GM12878 (cell line): ENCODE measurements around the gene ZNF85. TPM values are rescaled to one million over a fixed set of nuclear protein-coding genes. Genes with fewer than 3 reads are reported as not detected.

Experiments used
- ATAC-seq: fragments of 200-7000 bp; cut with Tn5 transposase; 3 replicates; pipeline ENCODE4 v1.9.1; 2020; ENCODE audit warnings: mild to moderate bottlenecking, moderate library complexity
- BruUV-seq: library from RNA; stranded (reverse); fragments of 400-500 nt; replicated peaks from 2 replicates; lab custom pipeline; 2021; lab: Mats Ljungman, UMichigan
- CTCF ChIA-PET: fragments of 300-600 bp; sonication (Branson Sonifier 250); formaldehyde crosslinking; extraction: SDS; loops from one replicate; lab custom pipeline; 2021; ENCODE audit warnings: inconsistent platforms; lab: Yijun Ruan, JAX
- POLR2A ChIA-PET: fragments of 350-600 bp; formaldehyde crosslinking; extraction: SDS; loops from one replicate; lab custom pipeline; 2021; ENCODE audit warnings: inconsistent platforms; lab: Charles Lee
- RAD21 ChIA-PET: fragments of 300-600 bp; sonication (Branson Sonifier 250); formaldehyde crosslinking; loops from one replicate; lab custom pipeline; 2023; ENCODE audit warnings: antibody characterized with exemption; ENCODE audit not compliant: unreplicated experiment; lab: Charles Lee
- SMC1A ChIA-PET: fragments of 300-600 bp; sonication (Branson Sonifier 250); formaldehyde crosslinking; loops from one replicate; lab custom pipeline; 2023; ENCODE audit not compliant: unreplicated experiment, uncharacterized antibody; lab: Charles Lee
- DNase-seq: peaks from one replicate; pipeline ENCODE4 v3.0.0-alpha.2; 2011; ENCODE audit warnings: low read depth, low spot score
- FAIRE-seq: peaks from 3 replicates; lab custom pipeline; 2011; peaks lifted over from hg19 to GRCh38; lab: Jason Lieb, UNC
- H2AFZ ChIP-seq: 2 replicates; pipeline ENCODE4 v1.6.0; 2011; ENCODE audit warnings: low read depth, low read length, control low read depth; ENCODE audit not compliant: control insufficient read depth
- H3K27ac ChIP-seq: 2 replicates; pipeline ENCODE4 v1.5.1; 2011; ENCODE audit warnings: control low read depth; ENCODE audit not compliant: control insufficient read depth, insufficient read depth
- H3K27me3 ChIP-seq, 2 experiments: replicated peaks in 1 of 2; 2 replicates each; pipeline versions ENCODE4 v1.6.0 to v1.6.1; 2011; ENCODE audit warnings: low read length in 1 of 2; ENCODE audit not compliant: control insufficient read depth in 2 of 2, insufficient read depth in 2 of 2
- H3K36me3 ChIP-seq, 2 experiments: 2 replicates each; pipeline ENCODE4 v1.5.1; 2011; ENCODE audit warnings: low read length in 1 of 2; ENCODE audit not compliant: control insufficient read depth in 2 of 2, insufficient read depth in 2 of 2
- H3K4me1 ChIP-seq: 2 replicates; pipeline ENCODE4 v1.6.1; 2011; ENCODE audit warnings: mild to moderate bottlenecking, low read length, moderate library complexity, mixed read lengths; ENCODE audit not compliant: control insufficient read depth, insufficient read depth
- H3K4me2 ChIP-seq: 2 replicates; pipeline ENCODE4 v1.6.0; 2011; ENCODE audit warnings: control low read depth; ENCODE audit not compliant: control insufficient read depth, insufficient read depth
- H3K4me3 ChIP-seq: fragments of 200-600 bp; sonication (generic); 2 replicates; pipeline ENCODE4 v1.5.1; 2016
- H3K79me2 ChIP-seq: 2 replicates; pipeline ENCODE4 v1.6.0; 2011; ENCODE audit warnings: low read length; ENCODE audit not compliant: control insufficient read depth, insufficient read depth
- H3K9ac ChIP-seq: 2 replicates; pipeline ENCODE4 v1.8.0; 2011; ENCODE audit warnings: low read length, control low read depth, mixed read lengths; ENCODE audit not compliant: control insufficient read depth, insufficient read depth
- H3K9me3 ChIP-seq: replicated peaks from 3 replicates; pipeline ENCODE4 v1.5.1; 2011; ENCODE audit warnings: mild to moderate bottlenecking, low read length; ENCODE audit not compliant: control insufficient read depth, insufficient read depth
- H4K20me1 ChIP-seq: 2 replicates; pipeline ENCODE4 v1.6.0; 2011; ENCODE audit not compliant: control insufficient read depth, insufficient read depth
- ATF7 ChIP-seq: fragments of 450-650 bp; IDR thresholded peaks from 2 replicates; pipeline ENCODE4 v1.6.1; 2016; ENCODE audit warnings: low read depth, mild to moderate bottlenecking
- IKZF2 ChIP-seq, 2 experiments: fragments of 450-650 bp; IDR thresholded peaks; 2 replicates each; pipeline ENCODE4 v1.6.1; 2017; ENCODE audit warnings: mild to moderate bottlenecking in 2 of 2, moderate library complexity in 2 of 2
- IRF4 ChIP-seq: IDR thresholded peaks from 2 replicates; pipeline ENCODE4 v1.6.1; 2011; ENCODE audit warnings: low read depth, low read length
- MYB ChIP-seq: fragments of 150-350 bp; IDR thresholded peaks from 2 replicates; pipeline ENCODE4 v1.6.1; 2014; ENCODE audit warnings: mild to moderate bottlenecking, low read depth, low read length, borderline replicate concordance
- NFXL1 ChIP-seq: fragments of 450-650 bp; IDR thresholded peaks from 2 replicates; pipeline ENCODE4 v1.6.1; 2017; ENCODE audit warnings: antibody characterized with exemption, mild to moderate bottlenecking, borderline replicate concordance
- NR2C1 ChIP-seq: fragments of 450-650 bp; IDR thresholded peaks from 2 replicates; pipeline ENCODE4 v1.6.1; 2017; ENCODE audit warnings: antibody characterized with exemption, mild to moderate bottlenecking, moderate library complexity
- NR2F1 ChIP-seq: fragments of 450-650 bp; conservative IDR thresholded peaks from 2 replicates; pipeline ENCODE4 v1.6.1; 2017; ENCODE audit warnings: mild to moderate bottlenecking
- NRF1 ChIP-seq: conservative IDR thresholded peaks from 2 replicates; pipeline ENCODE4 v1.6.1; 2011; ENCODE audit warnings: mild to moderate bottlenecking, low read depth, low read length, improper control_type of control experiment
- PBX3 ChIP-seq: IDR thresholded peaks from 2 replicates; pipeline ENCODE4 v1.6.1; 2011; ENCODE audit warnings: mild to moderate bottlenecking, low read depth, low read length, moderate library complexity; ENCODE audit not compliant: insufficient replicate concordance
- RUNX3 ChIP-seq: IDR thresholded peaks from 2 replicates; pipeline ENCODE4 v1.6.1; 2012; ENCODE audit warnings: low read length, inconsistent platforms
- TCF12 ChIP-seq: IDR thresholded peaks from 2 replicates; pipeline ENCODE4 v1.6.1; 2011; ENCODE audit warnings: low read depth, mild to moderate bottlenecking, low read length
- YBX1 ChIP-seq: fragments of 450-650 bp; IDR thresholded peaks from 2 replicates; pipeline ENCODE4 v1.6.1; 2016; ENCODE audit warnings: antibody characterized with exemption
- YY1 ChIP-seq: IDR thresholded peaks from 2 replicates; pipeline ENCODE4 v1.6.1; 2011; ENCODE audit warnings: low read depth, mild to moderate bottlenecking, low read length
- ZNF384 ChIP-seq: IDR thresholded peaks from 2 replicates; pipeline ENCODE4 v1.6.1; 2012; ENCODE audit warnings: low read depth, mild to moderate bottlenecking, low read length, improper control_type of control experiment, borderline replicate concordance
- WGBS: methylation state at CpG from one replicate; pipeline ENCODE4 v1.1.6; 2016; ENCODE audit warnings: low lambda C conversion rate; ENCODE audit not compliant: insufficient replicate concordance, insufficient coverage; ENCODE audit errors: missing lambda C conversion rate; 5-methylcytosine and 5-hydroxymethylcytosine counted together
- in situ Hi-C: fragments of 300-500 bp; cut with MboI; formaldehyde crosslinking; loops from 9 replicates; pipeline ENCODE4 v1.14.3; 2018; ENCODE audit warnings: mixed read lengths
- intact Hi-C: fragments of 100-400 bp; cut with micrococcal nuclease; formaldehyde crosslinking; loops from one replicate; pipeline ENCODE4 v1.14.2; 2022; ENCODE audit not compliant: unreplicated experiment
- polyA plus RNA-seq, 11 experiments: library from polyadenylated mRNA; depleted of rRNA in 4 of 11; unstranded in 6 of 11; stranded (reverse) in 5 of 11; fragments of >200 nt; fragmentation: Nextera tagmentation in 4 of 11; fragmentation: Illumina TruSeq in 1 of 11; extraction: Ambion mirVana in 4 of 11; extraction: Trizol in 1 of 11; gene quantifications; 1 replicate in 1 of 11; 2 replicates in 10 of 11; pipeline versions ENCODE4 v1.2.1 to v1.2.3, GENCODE V29; 2011 to 2016; ENCODE audit warnings: inconsistent platforms in 2 of 11, missing spikeins in 2 of 11, low read depth in 1 of 11
- total RNA-seq, 4 experiments: library from RNA; depleted of rRNA in 3 of 4; stranded (reverse); fragments of >200 nt in 3 of 4; fragmentation: Illumina TruSeq in 1 of 4; extraction: Trizol in 1 of 4; gene quantifications; 2 replicates each; pipeline versions ENCODE4 v1.2.1 to v1.2.3, GENCODE V29; 2013 to 2021

The ZNF85 gene
- total and polyA plus RNA-seq, 10 of the 15 experiments (the other 5 are each of a cell fraction or from before 2014, with no cell fraction given), result 12.6 to 31.7 (median 20.9) TPM

- TF ChIP-seq NR2F1, result no peak
- 33% methylated on average over 3 of the region's 3 CpGs for WGBS
Measured at GRCh38 chr19:20969498-20969897, 46.4 kb downstream of the ZNF85 start.

GRCh38 chr19:20969898-20970297 is 46.8 kb downstream of the ZNF85 start:
- Histone ChIP-seq H3K4me2 (no peak overlapping the region), H3K4me1 (no peaks in the 10 kb centered on the region), H3K9ac (no peak overlapping the region), H2AFZ (no peak overlapping the region), H3K27me3 (no peaks in the 10 kb centered on the region), H4K20me1 (no peaks in the 10 kb centered on the region), H3K9me3 (no peaks in the 10 kb centered on the region; the same call in 2 of the 3 replicates), H3K27ac (no peak overlapping the region)
- ChIA-PET POLR2A (no interaction called here), SMC1A (no interaction called here), RAD21 (no interaction called here), CTCF (no interaction called here)
- ATAC-seq, result no peak
- intact Hi-C loops, result no loop called here
- FAIRE-seq, result no peak
- in situ Hi-C loops, result no loop called here
- WGBS, result 67% methylated on average over 3 of the region's 3 CpGs
- DNase-seq, result no peak
- TF ChIP-seq NR2C1, result no peak
- TF ChIP-seq YY1, result no peak
- TF ChIP-seq PBX3, result no peak
- TF ChIP-seq ATF7, result no peak
- TF ChIP-seq MYB, result no peak
- no peak for TF ChIP-seq NFXL1
- no peak for TF ChIP-seq YBX1
- no peak for TF ChIP-seq RUNX3
- no peak for TF ChIP-seq IKZF2 (IDR thresholded peaks at IDR 0.05)
- no peak for TF ChIP-seq TCF12
- no peak for TF ChIP-seq ZNF384
- no peak for TF ChIP-seq IRF4
- TF ChIP-seq NRF1, result no peak
- TF ChIP-seq, all 136 proteins: peak for 0
- Histone ChIP-seq H3K79me2 (no peaks in the 10 kb centered on the region), H3K4me3 (no peak overlapping the region), H3K36me3 (no peaks in the 10 kb centered on the region)
- no TSS peak for BruUV-seq

More at GRCh38 chr19:20969498-20969897, 46.4 kb downstream of the ZNF85 start:
- FAIRE-seq, result no peak
- in situ Hi-C loops, result no loop called here
- Histone ChIP-seq H4K20me1 (no peaks in the 10 kb centered on the region), H3K79me2 (no peaks in the 10 kb centered on the region), H3K4me2 (no peak overlapping the region), H3K27me3 (no peaks in the 10 kb centered on the region), H3K27ac (no peak overlapping the region), H3K4me3 (no peak overlapping the region), H3K4me1 (no peaks in the 10 kb centered on the region), H3K9ac (no peak overlapping the region), H2AFZ (no peak overlapping the region), H3K36me3 (no peaks in the 10 kb centered on the region), H3K9me3 (no peaks in the 10 kb centered on the region; the same call in 2 of the 3 replicates)
- SMC1A ChIA-PET, result no interaction called here
- BruUV-seq, result no TSS peak
- CTCF ChIA-PET, result no interaction called here
- DNase-seq, result no peak
- POLR2A ChIA-PET, result no interaction called here
- intact Hi-C loops, result no loop called here
- ATAC-seq, result no peak
- RAD21 ChIA-PET, result no interaction called here
